NCI-H2081 treated with DMSO at 0.1 percent for 48 hours (cell line): ENCODE data around the gene ZNF549.
"Not testable (repeated sequence)": the region's sequence is repeated elsewhere in the genome, so short reads cannot be mapped to it uniquely, and the experiment has no call there.

ENCODE experiments used
- DNase-seq: peaks from one replicate; lab custom pipeline; 2025; lab: John Stamatoyannopoulos, UW

ZNF549 gene

GRCh38 chr19:57527136-57527881, at the start of gene ZNF549:
TSS of gene ZNF549 (plus strand) at chr19:57527356. CDS start at chr19:57527574, 218 bp downstream.
- DNase-seq, result peak; percentile 80

GRCh38 chr19:57487477-57488298, 39.5 kb upstream of the ZNF549 start, which contains the start of gene ZNF419:
TSS of gene ZNF419 (plus strand) at chr19:57487750. CDS start at chr19:57487951, 201 bp downstream.
- DNase-seq, result peak; percentile 43

- not testable (repeated sequence) for DNase-seq
Observed at GRCh38 chr19:57488299-57488644, 38.9 kb upstream of the ZNF549 start.

- not testable (repeated sequence) for DNase-seq
Observed at GRCh38 chr19:57499332-57499679, 27.9 kb upstream of the ZNF549 start.

- peak; percentile 49 for DNase-seq
Observed at GRCh38 chr19:57499680-57500395, 27.3 kb upstream of the ZNF549 start, which contains the start of gene ZNF773. TSS of gene ZNF773 (plus strand) at chr19:57499938. CDS start at chr19:57500081, 143 bp downstream.

GRCh38 chr19:57500400-57500799, 26.8 kb upstream of the ZNF549 start:
- DNase-seq, result not testable (repeated sequence)

GRCh38 chr19:57506163-57506562, 21.0 kb upstream of the ZNF549 start:
- DNase-seq, result no peak

GRCh38 chr19:57511484-57511883, 15.7 kb upstream of the ZNF549 start:
- DNase-seq, result no peak

GRCh38 chr19:57512845-57513244, 14.3 kb upstream of the ZNF549 start:
- DNase-seq, result no peak

- DNase-seq, result no peak
Observed at GRCh38 chr19:57515255-57515654, 11.9 kb upstream of the ZNF549 start.

GRCh38 chr19:57518021-57518420, 9.1 kb upstream of the ZNF549 start:
- DNase-seq, result not testable (repeated sequence)

- no peak for DNase-seq
Observed at GRCh38 chr19:57537953-57538547, 10.9 kb downstream of the ZNF549 start.

- DNase-seq, result no peak
Observed at GRCh38 chr19:57546513-57546912, 19.4 kb downstream of the ZNF549 start.

GRCh38 chr19:57552432-57552831, 25.3 kb downstream of the ZNF549 start:
- DNase-seq, result no peak

- DNase-seq, result no peak
Observed at GRCh38 chr19:57557659-57558058, 30.5 kb downstream of the ZNF549 start.

- no peak for DNase-seq
Observed at GRCh38 chr19:57558525-57558924, 31.4 kb downstream of the ZNF549 start.

- DNase-seq, result no peak
Observed at GRCh38 chr19:57559008-57559403, 31.9 kb downstream of the ZNF549 start.

GRCh38 chr19:57559404-57560025, 32.4 kb downstream of the ZNF549 start, which contains the start of gene ZNF550:
TSS of gene ZNF550 (minus strand) at chr19:57559863. CDS start at chr19:57559682, 181 bp downstream.
- peak; percentile 36 for DNase-seq

- DNase-seq, result no peak
Observed at GRCh38 chr19:57560049-57560491, 32.9 kb downstream of the ZNF549 start.

GRCh38 chr19:57563547-57563946, 36.4 kb downstream of the ZNF549 start:
- DNase-seq, result no peak
